MM.1S (cell line): ENCODE measurements around the gene FAM20C.

Experiments used
- CTCF ChIP-seq: fragments of 300-600 bp; sonication (generic); IDR thresholded peaks from 2 replicates; pipeline ENCODE4 v1.5.1; 2016; ENCODE audit warnings: antibody characterized with exemption, low read length, mixed read lengths
- EZH2 ChIP-seq: fragments of 300-600 bp; sonication (generic); optimal IDR thresholded peaks from 2 replicates; pipeline ENCODE3; 2017; ENCODE audit warnings: low read depth, mild to moderate bottlenecking, antibody characterized with exemption, low read length, mixed read lengths
- EZH2phosphoT487 ChIP-seq: fragments of 300-600 bp; sonication (generic); IDR thresholded peaks from 2 replicates; pipeline ENCODE4 v1.6.1; 2018; ENCODE audit warnings: antibody characterized with exemption, low read length

DNA sequence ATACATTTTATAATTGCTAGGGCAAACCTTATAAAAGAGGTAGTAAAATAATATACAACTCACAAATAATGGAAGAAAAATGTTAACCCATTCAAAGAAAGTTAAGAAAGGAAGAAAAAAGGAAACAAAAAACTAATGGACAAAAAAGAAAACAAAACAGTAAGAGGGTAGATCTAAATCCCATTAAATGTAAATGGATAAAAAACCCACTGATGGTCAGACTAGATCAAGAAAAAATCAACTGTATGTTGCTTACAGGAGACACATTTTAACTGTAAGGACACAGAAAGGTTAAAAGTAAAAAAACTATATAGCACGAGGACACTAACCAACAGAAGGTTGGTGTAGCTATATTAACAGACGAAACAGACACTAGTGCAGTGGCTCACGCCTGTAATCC lies 115.6 kb downstream of the FAM20C start:
- TF ChIP-seq CTCF: no peak
- no peak for TF ChIP-seq EZH2
- TF ChIP-seq EZH2phosphoT487: no peak
